HG02938 (cell line): ENCODE measurements around the gene CABLES1.

Experiments
- ATAC-seq: cut with Tn5 transposase; IDR thresholded peaks from one replicate; pipeline ENCODE4 v1.9.1; 2021; ENCODE audit warnings: mild to moderate bottlenecking, moderate library complexity; ENCODE audit not compliant: unreplicated experiment

CABLES1 gene

DNA sequence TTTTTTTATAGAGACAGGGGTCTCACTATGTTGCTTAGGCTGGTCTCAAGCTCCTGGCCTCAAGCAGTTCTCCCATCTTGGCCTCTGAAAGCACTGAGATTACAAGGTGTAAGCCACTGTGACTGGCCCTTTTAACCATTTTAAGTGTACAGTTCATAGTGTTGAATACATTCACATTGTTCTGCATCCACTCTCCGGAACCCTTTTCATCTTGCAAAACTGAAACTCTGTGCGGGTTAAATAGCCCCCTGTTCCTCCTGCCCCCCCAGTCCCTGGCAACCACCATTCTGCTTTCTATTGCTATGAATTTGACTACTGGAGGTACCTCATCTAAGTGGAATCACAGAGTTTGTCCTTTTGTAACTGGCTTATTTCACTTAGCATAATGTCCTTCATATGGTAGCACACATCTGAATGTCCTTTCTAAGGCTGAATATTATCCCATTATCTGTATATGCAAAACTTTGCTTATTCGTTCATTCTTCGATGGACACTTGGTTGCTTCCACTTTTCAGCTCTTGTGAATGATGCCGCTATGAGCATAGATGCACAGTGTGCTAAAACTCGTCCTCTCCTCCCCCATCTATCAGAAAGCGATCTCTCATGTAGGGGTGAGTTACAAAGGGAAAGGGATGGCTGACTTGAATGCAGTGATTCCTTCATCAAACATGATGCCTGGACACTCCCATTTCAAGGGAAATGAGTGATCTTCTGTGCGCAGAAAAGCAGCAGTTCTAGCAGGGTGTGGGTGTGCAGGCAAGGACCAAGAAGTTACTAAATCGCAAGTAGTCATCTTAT is 30.2 kb downstream of the CABLES1 start:
- no peak for ATAC-seq

DNA sequence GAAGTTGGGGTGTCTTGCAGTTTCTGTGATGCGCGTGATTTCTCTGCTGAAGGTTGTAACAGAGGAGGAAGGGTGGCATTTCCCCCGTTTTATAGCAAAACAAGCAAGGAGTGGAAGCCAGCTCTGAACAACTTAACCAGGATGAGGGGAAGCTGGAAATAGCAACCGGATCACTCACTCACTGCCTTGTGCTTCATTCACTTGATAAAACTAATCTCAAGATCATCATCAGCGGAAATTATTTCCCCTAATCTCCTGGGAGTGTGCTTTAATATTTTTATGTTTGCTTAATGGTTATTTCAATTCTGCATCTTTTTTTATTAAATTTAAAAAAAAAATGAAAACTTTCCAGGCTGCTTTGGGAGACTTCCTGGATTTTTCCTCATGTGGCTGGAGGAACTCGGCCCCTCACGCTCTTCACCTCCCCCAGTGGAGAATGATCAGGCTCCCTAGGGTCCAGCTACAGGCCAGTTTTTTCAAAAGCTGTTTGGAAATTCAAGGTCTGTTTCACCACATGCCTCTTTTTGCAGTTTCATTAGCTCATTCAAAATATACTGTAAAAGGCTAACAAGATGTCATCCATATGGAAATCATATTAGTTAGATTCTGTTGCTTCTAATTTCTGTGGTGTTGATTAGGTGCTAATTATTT is 31.7 kb downstream of the CABLES1 start:
- no peak for ATAC-seq

DNA sequence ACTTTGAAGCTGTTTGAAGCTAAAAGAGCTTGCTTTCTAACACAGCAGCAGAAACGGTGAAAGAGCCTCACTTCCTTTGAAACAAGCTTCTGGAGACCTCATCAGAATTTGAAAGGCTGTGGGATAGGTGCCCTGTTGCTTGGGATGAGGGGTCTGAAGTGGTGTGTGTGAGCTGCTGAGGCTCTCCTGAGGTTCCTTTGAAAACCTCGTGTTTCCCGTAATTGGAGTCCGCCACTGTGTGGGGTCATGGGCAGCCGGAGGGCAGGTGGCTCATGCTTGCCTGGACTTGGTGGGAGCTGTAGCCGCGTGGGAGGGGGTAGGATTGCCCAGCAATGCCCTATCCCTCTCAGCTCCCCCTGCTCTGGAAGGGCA is 34.4 kb downstream of the CABLES1 start:
- no peak for ATAC-seq

DNA sequence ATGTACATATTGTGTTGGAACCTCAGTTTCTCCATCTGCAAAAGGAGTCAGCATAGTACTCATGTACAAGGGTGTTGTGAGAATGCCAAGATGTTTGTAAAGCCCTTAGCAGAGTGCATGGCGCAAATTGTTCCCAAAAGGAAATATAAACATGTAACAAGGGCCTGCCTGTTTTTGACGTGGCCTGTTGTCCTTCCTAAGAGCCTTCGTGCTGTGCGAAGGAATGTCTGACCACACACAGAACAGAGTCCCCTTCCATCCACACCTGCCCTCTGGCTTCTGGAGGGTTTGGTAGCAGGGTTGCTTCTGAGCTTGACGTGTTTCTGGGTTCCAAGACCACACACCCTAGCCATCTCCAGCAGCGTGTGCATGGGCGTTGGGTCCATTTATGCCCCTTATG is 34.9 kb downstream of the CABLES1 start:
- ATAC-seq, result no peak

DNA sequence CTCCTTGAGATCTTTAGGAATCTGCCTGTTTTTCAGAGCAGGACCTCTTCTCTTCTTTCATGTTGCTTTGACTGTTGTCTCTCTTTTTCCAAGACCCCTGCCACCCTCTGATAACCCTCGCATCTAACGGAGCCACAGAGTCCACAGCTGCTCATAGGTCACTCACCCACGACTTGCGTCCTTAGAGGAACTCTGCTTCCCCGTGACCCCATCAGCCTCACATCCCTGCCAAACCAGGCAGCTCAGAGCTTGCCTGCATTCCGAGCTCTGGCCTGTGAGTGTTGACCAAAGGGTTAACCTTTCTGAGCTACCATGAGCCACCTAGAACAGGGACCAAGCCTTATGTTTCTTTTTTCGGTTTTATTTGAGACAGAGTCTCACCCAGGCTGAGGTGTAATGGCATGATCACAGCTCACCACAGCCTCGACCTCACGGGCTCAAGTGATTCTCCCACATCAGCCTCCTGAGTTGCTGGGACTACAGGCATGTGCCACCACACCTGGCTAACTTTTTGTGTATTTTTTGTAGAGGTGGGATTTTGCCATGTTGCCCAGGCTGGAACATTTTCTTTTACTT is 36.4 kb downstream of the CABLES1 start:
- no peak for ATAC-seq

DNA sequence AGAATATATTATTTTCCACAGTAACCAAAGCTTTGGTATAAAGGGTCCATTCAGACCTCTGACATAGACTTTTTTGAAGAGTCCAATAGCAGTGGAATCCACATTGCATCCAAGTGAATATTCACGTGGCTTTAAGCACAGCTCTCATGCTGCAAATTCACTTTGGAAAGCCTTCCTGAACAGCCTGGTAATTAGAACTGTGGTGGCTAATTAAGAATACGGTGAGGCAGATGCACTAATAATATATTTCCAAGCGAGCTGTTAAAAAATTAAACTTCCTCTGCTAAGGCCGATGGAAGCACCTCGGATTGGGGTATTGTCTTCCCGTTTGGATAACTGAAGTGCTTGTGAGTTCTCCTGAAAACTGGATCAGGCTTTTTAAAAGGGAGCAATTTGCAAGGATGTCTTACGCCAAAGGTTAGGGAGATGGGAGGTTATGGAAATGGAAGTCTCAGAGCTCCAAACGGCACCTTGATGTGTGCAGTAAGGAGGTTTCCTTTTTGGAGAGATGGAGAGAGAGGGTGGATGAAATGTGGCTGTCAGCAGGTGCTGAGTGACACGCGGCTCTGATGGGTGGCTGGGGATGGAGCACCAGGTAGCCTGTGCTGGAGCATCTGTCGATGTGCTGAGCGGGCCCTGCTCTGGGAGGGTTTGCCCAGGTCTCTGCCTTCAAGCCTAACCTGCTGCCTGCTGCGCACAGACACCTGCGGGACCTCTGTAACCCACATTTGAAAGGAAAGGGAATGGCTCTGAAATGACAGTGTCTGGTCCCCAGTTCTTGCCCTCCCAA is 37.5 kb downstream of the CABLES1 start:
- ATAC-seq, result no peak

DNA sequence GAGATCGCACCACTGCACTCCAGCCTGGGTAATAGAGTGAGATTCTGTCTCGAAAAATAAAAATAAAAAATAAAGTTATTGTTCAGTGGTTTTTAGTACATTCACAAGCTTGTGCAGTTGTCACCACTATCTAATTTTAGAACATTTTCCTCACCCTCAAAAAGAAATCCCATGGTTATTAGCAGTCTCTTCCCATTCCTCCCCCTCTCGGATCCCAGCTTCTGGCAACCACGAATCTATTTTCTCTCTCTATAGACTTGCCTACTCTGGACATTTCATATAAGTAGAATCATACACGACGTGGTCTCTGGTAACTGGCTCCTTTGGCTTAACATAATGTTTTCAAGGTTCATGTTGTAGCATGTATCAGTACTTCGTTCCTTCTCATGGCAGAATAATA is 38.6 kb downstream of the CABLES1 start:
- ATAC-seq, result no peak

DNA sequence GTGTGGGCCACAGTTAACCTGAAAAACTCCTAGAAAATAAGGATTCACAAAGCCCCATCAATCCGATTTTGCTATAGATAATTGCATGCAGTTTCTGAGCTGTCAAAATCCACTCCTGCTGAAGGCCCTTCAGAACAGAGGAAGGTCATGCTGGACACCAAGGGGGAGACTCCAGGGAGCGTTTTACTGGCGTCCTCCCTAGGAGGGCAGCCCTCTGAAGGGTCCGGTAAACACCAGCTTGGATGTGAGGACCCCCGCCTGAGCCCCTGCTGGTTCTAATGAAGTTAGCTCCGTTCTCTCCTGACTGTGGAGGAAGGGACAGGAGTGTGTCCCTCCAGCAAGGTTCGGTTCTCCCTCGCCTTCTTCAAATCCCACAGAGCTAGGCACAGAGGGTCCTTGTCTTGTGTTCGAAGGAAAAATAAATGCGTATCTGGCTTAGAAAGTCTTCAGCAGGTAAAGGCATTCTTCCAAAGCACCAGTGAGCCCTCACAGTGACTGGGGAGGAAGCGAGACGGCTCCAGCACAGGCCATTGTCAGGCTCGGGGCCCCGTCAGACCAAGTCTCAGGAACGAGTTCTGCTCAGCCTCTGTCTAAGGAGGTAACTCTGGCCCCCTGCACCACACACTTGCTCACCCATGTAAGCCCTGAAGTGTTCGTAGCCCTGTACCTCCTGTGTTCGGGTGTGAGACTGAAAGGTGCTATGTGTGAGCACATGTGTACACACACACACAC is 41.6 kb downstream of the CABLES1 start:
- ATAC-seq, result no peak

DNA sequence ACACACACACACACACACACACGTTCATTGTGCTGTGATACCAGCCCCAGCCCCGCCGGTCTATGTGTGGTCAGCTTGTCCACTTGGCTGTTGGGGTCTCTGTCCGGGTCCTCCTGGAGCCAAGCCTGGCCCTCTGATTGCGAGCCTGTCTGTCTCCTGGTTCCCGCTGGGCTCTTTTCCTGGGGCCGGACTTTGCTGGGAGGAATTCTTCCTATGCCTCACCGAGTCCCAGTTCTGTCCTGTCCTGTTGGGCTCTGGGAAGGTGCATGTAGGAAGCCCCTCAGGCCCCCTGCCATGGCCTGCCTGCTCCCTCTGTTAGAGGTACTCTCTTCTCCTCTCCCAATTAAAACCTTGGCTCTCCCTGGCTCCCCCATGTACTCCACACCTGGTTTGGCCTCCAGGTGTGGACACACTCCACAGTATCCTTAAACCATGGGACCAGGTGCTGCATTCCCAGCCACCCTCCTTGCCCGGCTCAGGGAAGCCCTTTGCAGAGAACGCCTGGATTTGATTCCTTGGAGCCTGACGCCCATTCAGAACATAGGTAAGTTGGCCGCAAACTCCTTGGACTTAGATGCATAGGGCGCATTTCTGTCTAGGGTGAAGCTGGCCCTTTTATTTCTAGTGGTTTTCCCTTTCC is 42.3 kb downstream of the CABLES1 start:
- no peak for ATAC-seq

DNA sequence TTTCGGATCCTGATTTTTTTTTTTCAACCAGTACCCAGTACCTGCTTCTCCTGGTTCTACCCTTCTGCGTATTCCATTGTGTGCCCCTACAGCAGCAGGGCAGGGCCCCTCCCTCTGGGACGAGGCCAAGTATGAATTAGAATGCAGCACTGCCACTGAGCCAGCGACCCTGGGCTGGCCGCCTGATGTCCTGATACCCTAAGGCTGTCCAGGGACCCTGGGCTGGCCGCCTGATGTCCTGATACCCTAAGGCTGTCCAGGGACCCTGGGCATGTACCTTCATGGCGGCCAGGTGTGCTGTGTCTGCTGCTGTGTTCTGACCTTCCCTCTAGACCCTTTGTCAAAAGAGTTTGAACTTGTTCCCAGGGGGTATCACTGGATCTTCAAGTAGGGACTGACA is 42.9 kb downstream of the CABLES1 start:
- no peak for ATAC-seq

DNA sequence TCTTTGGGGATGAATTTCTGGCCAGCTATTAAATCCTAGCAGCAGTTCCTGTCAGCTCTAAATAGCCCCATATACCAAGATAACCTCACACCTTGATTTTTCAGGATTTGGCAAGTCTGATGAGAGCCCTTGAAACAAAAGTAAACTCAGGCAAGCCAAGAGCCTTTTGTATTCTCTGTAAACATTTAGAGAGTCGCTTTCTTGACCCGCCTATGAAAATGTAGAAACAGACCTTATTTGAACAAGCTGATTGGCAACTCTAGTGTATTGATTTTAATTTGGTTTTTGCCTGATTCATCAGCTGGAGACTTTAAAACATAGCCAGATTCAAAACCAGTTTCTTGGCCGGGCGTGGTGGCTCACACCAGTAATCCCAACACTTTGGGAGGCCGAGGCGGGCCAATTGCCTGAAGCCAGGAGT is 43.4 kb downstream of the CABLES1 start:
- no peak for ATAC-seq

DNA sequence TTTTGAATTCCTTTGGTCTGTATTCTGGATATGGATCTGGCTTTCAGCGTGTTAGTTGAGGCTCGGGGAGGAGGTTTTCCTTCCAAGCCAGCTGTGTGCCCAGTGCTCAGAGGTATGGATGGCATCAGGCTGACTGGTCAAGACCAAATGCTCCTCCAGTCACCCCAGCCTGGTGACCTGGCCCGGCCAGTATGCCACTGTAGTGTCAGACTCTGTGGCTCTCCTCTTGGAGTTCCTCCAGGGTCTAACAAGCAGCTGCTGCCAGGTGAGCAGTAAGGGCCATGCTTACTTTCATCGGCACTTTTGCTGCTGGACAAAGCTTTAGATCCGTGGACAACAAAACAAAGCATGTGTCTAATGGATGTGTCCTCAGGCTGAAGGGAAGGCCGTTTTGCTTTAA is 44.1 kb downstream of the CABLES1 start:
- ATAC-seq, result no peak

DNA sequence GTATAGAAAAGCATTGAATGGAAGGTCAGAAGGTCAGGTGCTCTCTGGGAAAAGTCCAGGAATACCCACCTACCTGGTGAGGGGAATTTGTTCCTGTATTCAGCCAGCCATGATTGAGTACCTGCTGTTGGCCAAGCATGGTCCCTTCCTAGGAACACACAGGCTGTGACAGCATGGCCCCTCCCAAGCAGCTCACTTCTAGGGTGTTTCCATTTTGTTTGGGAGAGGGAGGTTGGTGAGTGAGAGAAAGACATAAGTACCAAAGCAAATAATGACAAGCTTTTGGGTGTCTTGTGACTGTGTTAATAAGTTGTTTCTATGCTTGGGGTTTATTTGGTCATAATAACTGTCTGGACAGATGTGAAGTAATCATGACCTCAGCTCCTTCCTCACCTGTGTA is 46.3 kb downstream of the CABLES1 start:
- no peak for ATAC-seq

DNA sequence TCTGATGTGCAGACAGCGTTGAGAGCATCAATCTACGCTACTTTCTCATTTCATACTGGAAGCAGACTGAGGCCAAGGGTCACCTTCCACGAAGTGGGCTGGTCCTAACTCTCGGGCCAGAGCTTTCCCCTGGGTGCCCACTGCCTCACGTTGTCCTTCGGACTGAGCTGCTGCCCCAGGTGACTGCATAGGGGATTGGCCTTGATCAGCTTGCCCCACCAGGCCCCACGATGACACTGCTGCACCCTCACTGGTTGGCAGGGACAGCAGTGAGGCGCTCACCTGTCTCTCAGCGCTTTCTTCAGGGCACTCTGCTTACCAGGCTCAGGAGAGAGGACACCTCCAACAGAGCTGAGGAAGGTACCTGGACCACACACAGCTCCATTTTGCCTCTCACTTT is 47.3 kb downstream of the CABLES1 start:
- ATAC-seq, result no peak

DNA sequence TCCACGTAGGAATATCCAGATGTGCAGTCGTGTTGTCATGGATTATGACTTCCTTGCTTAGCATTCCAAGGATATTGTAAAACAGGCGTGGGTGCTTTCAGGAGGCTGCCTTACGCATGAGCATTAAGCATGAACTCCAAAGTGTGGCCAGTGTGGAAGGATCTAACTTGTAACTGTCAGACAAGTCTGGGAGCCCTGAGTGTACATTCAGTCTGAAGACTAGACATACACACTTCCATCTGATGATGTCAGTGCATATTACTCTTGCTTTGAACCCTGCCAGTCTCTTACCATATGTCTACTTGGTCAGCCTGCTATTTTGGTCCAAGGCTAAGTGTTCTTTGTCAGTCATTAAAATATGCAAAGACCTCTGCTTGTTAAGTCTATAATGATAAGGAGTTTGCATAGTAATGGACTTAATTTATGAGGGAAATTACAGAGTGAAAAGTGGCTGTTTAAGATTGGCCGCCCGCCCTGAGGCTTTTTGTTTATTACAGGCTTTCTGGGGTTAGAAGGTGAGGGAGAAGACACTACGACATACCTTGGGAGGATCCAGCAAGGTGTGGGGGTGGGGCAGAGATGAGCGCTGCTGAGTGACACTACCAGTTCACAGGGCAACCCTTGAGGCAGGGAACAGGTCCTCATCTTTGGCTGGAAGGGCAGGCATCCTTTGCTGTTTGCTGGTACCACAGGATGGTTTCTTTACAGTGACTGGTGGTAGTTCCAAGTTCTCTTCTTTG is 48.3 kb downstream of the CABLES1 start:
- ATAC-seq, result no peak

DNA sequence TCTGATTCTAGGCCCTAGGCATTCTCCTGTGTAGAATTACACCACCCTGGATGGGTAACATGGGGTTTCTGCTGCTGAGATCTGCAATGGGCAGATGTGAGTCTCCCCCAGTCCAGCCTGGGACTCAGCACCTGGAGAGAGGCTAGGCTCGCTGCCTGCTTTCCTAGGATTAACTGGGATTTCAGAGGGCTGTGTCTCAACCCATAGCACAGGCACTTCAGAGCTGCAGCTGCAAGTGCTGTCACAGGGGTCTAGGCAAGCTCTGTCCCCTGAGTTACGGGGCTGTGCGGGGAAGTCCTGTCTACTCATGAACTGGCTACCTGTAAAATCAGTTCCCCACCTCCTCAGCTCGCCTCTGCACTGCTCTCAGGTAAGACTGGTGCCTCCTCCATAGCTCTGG is 51.5 kb downstream of the CABLES1 start:
- no peak for ATAC-seq

DNA sequence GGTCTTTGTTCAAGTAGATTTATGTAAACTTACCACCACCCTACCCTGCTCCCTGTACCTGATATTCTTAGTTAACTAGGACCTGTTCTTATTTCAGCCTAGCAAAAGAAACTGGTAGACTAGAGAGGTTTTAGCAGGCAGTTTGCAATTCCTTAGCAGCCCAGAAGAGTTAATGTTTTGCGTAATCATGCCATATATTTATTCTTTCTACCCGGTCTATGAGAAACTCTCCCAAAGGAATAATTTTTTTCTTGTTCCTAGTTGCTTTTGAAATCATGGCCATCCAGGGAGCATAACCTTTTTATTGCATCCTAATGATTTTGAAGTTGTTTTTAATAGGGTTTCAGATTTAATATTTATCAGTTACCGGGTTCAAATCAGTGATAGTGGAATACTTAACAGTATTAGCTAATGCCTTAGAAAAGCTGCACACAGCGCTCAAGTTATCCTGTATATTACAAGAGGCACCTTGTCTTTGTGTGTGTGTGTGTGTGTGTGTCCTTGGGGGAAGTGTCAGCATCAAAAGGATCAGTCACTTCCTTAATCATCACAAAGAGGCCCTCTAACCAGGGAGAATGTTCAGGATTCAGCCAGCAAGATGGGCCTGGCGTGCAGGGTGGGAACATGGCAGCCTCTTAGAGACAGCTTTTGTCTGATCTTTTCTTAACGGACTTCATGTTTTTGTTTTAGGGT is 52.9 kb downstream of the CABLES1 start:
- no peak for ATAC-seq

DNA sequence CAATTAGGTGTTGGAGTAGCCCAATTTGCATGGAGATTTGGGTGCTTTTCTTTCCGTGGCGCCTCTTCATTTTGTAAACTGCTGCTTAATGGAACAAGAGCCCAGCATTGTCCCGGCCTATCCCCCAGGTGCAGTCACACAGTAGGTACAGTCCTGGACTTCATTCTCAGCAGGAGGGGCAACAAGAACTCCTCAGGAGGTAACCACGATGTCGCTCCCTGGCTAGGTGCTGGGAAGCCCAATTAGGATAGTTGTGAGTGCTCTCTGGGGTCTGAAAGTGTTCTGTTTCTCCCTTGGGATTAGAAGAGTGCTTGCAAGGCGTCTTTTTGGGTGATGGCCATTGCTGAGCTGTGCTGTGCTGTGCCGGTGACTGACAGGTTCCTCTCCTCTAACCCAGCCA is 53.8 kb downstream of the CABLES1 start:
- ATAC-seq, result no peak
